HG03280 (cell line): ENCODE measurements around the gene IRX4.
"Not testable (repeated sequence)": the region's sequence is repeated elsewhere in the genome, so short reads cannot be mapped to it uniquely, and the experiment has no call there.

Experiments used
- ATAC-seq: cut with Tn5 transposase; IDR thresholded peaks from one replicate; pipeline ENCODE4 v1.9.1; 2021; ENCODE audit warnings: mild to moderate bottlenecking, moderate library complexity; ENCODE audit not compliant: unreplicated experiment

IRX4 gene

DNA sequence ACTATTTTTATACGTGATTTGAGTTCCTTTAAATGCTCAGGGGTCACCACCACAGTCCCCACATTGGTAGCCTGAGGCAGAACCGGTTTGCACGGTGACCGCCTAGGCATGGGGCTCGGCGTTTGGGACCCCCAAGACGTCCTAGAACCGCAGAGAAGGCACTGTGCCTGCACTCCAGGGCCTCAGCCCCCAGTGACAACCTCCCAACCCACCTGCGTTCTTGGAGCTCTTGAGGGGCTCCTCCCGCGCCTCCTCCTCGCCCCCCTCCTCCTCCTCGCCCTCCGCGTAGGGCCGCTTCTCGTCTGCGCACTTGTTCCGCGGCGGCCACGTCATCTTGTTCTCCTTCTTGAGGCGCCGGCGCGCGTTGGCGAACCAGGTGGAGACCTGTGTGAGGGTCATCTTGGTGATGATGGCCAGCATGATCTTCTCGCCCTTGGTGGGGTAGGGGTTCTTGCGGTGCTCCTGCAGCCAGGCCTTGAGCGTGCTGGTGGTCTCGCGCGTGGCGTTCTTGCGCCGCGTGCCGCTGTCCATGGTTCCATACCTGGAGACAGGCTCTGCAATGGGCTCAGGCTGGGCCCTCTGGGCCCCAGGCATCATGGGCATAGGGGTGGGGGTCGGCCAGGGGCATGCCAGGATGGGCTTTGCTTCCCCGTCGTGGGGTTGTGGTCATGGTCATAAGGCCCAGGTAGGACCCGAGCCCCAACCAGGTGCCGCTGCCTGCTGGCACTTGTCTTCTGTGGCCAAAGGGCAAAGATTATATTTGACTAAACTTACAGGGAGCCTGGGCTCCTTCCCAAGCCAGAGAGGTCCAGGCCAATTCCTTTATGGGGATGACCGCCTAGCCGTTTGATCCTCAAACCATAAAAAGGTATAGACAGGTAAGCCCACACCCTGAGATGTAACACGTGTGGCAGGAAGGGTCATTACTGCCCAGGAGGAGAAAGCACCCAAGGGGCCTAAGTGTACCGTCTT is 3.1 kb downstream of the IRX4 start:
- no peak for ATAC-seq

DNA sequence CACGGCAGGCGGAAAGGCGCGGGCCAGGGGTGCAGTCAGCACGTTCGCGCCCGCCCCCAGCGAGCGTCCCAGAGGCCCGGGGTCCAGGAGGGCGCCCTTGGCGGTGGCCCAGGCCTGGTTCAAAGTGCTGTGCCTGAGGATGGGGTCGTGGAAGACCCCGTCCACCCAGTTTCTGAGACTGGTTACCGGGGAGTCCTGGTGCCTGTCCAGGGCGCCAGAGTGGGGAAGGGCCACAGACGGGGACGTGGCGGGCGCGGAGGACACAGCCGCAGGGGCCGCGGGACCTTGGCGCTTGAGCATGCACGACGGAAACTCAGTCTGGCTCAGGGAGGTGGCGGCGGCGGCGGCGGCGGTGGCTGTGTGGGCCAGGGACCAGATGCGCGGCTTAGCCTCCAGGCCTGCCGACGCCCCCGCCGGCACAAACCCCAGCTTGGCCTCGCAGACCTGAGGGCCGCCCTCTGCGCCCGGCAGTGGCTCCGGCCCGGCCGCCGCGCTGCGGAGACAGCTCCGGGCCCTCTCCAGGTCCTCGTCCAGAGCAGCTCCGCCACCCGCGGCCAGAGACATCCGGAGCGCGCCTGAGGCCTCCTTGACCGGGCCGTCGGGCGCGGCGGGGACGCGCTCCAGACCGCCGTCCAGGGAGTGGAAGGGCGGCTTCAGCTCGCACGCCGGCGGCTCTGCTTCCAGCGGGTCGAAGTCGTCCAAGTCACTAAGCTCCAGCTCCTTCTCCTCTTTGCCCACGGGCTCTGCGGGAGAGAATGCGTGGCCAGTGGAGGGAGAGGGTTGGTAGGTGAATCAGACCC is 4.5 kb downstream of the IRX4 start:
- no peak for ATAC-seq

DNA sequence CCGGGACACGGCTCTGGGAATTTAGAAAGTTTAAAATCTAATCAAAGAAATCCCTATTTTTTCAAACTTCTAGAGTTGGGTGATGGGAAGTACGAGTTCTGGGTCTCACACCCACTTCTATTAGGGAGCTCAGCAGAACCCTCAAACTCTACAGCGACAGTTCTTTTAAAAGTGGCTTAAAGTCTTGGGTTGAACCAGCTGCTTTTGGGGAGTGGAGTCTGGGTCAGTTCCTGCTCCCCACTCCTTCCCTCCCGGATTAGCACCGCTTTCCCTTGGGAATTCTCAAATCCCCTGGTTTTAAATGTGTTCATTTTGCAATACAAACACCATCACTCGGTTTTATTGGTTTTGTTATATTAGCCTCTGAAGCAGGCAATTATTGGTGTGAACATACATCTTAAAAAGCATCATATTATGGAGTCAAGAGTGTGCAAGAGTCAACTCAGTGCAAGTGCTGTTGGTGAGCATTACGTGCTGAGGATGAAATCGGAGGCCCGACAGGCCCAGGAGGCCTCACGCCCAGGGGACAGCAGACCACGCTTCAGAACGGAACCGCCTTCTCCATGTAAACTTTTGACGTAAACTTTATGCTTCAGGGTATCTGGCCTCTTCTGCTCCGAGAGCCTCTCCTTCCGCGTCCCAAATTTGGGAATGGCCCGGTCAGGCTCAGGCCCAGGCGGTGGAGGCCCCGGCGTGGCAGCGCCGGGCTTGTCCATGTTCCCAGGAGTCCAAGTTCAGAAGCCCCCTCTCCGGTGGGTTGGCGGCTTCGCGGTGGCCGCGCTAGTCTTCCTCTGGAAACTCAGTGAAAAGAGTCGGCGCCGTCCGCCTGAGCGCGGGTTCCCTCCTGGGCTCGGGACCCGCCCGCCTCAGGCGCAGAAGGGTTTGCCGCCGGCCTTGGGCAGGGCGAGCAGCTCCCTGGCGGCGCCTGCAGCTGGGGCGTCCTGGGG is 5.3 kb downstream of the IRX4 start:
- no peak for ATAC-seq

DNA sequence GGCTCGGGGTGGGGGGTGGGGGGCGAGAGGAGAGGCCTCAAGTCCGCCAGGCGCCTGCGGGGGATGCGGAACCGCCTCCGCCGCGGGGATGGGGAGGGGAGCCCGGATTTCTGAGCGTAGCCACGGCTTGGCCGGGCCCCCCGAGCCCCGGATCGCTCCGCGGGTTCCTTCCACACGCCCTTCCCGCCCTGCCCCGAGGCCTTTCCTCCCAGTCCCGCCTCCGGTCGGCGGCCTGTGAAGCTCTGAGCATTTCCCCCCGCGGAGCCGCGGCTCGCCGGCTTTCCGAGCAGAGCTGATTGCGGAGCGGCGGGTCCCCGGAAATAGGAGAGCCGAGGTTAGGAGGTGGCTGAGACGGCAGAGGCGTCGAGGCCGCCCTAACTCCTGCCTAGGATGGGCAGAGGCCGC is 6.1 kb downstream of the IRX4 start:
- ATAC-seq, result no peak

DNA sequence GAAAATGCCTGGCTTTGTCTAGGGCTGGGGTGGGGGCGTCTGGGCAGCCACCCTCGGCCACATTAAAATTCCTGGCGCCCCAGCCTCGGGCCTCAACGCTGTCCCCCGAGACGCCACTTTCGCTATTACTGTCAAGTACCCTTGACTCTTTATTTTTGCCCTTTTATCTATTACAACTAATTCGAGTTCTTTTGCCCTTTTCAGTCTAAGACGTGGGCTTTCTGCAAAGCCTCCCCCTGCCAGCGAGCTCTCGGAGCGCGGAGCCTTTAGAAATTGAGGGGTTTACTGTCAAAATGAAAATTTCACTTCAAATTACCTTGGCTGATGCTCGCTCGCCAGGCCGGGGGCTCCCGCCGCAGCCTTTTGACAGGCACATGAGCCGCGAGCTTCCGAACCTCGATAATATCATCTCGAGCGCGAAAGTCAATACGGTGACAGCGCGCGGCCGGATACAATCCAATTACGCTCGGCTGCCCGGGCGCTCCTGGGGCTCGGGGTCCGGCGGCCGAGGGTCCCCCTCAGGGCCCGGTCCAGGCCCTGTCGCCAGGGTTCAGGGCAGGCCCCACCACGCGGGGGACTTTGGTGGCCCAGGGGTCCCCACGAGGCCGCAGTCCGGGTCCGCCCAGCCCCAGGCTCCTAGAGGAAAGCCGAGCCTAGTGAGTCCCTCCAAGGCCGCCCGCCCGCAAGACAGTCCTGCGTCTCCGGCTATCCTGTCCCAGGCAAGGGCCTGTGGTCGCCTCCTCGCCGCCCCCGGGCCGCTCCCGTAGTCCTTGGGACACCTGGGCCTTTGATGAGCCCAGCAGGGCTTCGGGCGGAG is 6.7 kb downstream of the IRX4 start:
- no peak for ATAC-seq

DNA sequence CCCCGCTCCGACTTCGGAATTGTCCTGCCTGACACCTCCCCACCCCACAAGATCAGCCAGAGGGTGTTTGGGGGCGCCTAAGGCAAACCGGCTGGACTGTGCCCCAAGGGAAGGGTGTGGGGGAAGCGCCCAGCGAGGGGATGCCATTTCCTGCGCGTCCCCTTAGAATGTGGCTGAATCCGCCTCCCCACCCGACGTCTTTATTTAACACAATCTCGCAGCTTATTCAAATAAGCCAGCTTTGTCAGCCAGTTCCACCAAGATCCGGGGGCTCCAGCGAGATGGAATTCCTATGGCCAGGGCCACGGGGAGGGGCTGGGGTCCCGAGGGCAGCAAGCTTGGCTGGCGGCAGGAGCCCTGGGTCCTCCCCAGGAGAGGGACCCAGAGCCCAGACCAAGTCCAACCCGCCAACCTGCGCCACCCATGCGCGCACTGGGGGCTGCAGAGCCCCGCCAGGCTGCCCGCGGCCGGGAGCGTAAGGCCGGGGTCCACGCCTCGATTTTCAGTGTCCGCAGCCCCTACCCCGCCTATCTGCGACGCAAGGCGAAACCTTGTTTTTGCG is 7.4 kb downstream of the IRX4 start:
- ATAC-seq, result no peak

DNA sequence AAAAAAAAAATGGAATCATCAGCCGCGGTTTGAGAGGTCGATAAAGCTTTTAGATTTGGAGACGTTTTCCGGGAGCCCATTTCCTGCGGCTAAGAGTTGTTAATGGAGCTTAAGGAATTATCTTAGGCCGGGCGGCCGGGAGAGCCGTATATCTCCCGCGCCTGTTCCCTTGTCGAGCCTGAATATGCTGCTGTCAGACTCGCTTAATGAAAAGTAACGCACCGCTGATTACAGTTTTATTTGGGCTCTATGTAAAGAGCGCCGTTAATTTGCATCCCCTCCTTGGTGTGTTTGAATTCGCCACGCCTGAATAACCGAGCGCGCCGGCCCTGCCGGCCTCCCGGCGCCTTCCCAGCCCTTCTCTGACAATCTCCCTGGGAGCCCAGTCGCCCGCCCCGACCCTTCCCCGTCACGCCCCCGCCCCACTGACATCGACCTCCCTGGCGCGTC is 7.9 kb downstream of the IRX4 start:
- no peak for ATAC-seq

DNA sequence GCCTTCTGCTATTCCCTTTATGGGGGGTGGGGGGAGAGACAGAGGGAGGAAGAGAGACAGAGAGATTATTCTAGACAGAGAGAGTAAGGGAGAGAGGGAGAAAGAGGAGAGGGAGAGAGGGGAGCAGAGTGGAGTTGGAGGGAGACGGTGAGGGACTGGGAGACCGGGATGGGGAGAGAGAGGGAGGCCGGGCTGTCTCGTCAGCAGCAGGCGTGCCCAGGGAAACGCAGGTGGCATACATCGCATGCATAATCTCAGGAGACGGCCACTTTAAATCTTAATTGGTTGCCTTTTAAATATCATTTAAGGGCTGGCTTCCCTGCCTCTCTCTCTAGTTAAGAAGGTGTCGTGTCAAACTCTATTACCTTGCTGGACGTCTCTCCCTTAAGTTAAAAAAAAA is 8.4 kb downstream of the IRX4 start:
- ATAC-seq, result no peak

DNA sequence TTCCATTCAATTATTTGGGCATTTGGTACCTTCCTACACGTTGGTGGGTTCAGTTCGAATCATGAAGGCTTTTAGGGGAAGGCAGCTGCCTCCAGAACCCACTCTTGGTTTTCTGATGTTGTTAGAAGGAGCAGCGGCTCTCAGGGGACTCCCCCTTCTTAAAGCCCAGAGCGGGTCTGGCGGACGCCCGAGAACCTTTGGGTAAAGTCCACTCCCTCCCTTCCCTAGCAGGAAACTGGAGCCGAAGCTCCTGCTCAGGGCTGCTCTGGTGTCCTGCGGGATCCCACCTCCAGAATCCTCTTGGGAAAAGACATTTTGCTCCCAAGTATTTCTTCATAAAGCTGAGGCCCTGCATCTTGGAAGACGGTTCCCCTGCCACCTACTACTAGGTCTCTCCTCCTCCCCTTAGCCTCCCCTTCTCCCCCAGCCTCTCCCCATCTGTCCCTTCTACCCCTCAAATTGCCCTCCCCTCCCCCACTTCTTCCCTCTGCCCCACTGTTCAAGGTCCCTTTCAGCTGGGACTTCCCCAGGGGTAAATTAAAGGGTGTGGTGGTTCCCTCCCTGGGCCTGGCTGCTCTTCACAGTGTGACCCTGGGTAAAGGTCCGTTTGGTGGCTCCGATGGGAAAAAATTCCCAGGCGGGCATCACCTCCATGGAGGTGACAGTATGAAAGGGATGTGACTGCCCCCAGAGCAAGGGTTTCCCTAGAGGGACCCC is 9.3 kb downstream of the IRX4 start:
- no peak for ATAC-seq

DNA sequence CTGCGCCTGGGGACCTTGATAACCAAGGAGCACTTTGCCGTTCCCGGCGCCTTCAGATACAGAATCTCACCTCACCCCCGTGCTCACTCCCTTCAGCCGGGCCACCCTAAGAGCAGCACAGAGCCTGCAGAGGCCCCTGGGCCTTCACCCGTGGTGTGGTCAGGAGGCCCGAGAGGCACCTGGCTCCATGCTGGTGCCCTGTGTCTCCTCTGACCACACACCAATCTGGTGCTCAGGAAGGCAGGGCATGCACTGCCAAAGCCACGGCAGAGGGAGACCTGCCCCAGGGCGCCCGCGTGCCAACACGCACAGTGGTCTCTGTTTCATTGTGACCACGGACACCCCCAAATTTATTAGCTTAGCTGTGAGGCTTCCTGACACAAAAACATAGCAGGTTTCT is 11.3 kb downstream of the IRX4 start:
- no peak for ATAC-seq

DNA sequence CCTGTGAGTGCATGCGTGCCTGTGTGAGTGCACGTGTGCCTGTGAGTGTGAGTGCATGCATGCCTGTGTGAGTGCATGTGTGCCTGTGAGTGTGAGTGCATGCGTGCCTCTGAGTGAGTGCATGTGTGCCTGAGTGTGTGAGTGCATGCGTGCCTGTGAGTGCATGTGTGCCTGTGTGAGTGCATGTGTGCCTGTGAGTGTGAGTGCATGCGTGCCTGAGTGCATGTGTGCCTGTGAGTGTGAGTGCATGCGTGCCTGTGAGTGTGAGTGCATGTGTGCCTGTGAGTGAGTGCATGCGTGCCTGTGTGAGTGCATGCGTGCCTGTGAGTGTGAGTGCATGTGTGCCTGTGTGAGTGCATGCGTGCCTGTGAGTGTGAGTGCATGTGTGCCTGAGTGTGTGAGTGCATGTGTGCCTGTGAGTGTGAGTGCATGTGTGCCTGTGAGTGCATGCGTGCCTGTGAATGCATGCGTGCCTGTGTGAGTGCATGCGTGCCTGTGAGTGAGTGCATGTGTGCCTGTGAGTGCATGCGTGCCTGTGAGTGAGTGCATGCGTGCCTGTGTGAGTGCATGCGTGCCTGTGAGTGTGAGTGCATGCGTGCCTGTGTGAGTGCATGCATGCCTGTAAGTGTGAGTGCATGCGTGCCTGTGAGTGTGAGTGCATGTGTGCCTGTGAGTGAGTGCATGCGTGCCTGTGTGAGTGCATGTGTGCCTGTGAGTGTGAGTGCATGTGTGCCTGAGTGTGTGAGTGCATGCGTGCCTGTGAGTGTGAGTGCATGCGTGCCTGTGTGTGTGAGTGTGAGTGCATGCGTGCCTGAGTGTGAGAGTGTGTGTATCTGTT is 12.1 kb downstream of the IRX4 start:
- not testable (repeated sequence) for ATAC-seq

DNA sequence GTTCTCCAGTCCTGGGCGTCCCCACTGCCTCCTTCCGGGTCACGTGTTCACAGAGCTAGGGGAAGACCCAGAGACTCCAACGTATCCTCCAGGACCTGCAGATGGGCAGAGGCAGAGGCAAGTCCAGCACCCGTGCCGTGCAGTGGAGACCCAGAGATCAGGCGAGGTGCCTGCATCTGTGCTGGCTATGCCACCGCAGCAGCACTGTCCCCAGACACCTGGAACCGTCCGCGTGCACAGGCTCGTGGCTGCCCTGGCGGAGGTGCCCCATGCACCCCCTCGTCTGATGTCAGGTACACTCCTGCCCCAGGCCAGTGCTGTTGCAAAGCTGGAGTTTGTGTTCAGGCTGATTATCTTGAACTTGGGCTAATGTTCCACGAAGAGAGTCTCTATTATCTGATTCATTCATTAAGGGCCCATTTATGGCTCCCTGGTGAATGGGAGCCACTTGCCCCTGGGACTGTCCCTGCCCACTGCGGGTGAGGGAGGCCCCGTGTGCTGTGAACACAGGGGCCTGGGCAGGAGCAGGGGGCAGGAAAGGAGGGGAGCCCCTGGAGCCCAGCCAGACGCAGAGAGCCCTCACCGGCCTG is 13.7 kb downstream of the IRX4 start:
- no peak for ATAC-seq

DNA sequence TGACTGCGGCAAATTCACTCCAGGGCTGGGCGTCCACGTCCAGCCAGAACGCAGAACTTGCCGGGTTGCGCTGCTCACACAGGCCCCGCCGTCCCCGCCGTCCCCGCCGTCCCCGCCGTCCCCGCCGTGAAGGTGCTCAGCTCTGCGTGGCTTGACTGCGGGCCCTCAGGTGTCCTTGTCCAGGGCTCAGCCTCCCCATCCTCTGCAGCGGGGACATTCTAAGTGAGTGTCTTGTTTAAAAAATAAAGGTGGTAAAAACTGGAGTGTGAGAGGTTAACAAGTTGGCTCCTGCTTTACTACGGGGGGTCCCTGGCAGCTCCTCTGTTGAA is 14.9 kb downstream of the IRX4 start:
- no peak for ATAC-seq

DNA sequence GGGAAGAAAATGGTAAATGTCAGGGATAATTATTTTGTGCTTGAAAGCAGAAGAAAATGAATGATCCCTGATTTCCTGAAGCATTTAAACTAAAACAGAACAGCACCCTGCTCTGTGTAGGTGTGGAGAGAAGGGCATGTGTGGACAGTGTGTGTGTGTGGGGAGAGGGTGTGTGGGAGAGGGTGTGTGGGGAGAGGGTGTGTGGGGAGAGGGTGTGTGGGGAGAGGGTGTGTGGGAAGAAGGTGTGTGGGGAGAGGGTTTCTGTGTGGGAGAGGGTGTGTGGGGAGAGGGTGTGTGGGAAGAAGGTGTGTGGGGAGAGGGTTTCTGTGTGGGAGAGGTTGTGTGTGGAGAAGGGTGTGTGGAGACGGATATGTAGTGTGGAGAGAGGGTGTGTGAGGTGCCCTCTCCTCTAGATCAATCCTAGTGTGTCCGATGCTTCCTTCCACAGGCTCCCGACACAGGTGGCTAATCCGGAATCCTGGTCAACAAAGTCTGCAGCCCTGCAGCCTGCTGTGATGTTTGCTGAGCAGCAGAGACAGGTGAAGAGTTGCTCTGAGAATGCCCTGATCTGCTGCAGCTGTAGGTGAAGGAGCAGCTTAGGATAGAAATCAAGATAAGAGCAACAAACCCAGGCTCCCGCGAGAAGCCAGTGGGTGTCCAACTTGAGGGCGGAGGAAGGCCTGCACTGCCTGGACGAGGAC is 15.5 kb downstream of the IRX4 start:
- no peak for ATAC-seq

DNA sequence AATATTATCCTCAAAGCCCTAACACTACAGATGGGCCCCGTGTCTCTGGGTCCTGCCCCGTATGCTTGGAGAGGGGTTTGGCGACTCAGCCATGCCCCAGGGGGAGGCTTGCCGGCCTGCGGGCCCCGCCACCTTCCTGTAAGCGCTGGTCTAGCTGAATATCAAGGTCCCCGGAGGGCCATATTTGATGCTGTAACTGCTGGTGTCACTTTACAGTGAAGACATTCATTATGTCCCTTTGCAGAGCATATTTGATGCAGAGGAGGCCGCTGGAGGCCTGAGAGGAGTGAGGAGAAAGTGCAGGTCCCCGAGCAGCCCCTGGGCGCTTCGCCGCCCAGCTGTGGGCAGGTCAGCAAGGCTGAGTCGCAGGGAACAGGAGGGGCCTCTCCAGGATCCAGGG is 16.8 kb downstream of the IRX4 start:
- ATAC-seq, result no peak

DNA sequence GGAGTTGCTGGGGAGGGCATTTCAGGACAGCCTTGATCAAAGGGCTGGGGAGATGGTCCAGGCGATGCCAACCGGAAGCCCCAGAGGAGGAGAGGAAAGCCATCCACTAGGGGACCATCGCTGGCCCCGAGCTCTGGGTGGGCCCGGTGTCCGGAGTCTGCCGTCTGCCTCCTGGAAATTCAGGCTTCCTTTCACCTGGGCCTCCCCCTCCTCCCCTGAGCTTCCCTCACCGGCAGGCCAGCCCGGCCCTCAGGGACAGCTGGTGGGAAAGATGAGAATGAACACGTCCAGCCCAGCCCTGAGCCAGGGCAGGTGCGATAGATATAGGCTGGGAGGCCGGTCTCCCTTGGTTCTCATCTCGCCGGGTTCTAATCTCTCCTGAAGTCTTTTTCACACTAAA is 17.2 kb downstream of the IRX4 start:
- ATAC-seq, result no peak

DNA sequence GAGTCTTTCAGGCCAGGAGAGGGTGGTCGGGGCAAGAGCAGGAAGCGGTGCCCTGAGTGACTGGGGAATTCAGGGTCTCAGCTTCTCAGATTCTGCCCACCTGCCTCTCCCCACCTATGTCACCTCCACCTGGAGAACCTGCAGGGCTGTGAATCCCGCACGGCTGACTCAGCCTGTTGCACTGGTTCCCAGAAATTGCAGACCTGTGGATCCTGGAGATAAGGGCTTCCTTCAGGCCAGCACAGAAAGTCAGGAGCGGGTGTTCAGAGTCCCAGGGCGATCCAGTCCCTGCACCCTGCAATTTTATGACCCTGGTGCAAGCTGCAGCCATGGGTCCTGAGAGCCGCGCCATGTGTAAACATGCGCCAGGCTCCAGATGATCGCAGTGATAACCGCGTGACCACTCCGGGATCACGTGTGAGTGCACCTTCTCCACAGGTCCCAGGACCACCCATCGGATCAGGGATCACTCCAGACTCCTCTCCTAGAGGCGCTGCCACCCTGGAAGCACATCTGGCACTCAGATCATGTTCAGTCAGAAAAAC is 17.8 kb downstream of the IRX4 start:
- ATAC-seq, result no peak
